NB4 (cell line): Measurements from ENCODE around the gene CTIF.

ENCODE experiments used
- DNase-seq: peaks from one replicate; pipeline ENCODE4 v3.0.0; 2010; ENCODE audit warnings: low read depth
- H3K4me3 ChIP-seq: one replicate; pipeline ENCODE4 v1.5.1; 2011; ENCODE audit warnings: mild to moderate bottlenecking, low read depth, low read length, moderate library complexity
- MYC ChIP-seq: IDR thresholded peaks from 2 replicates; pipeline ENCODE4 v1.6.1; 2011; ENCODE audit warnings: low read depth, low read length
- POLR2A ChIP-seq: IDR thresholded peaks from 2 replicates; pipeline ENCODE4 v1.6.1; 2011; ENCODE audit warnings: mild to moderate bottlenecking; ENCODE audit not compliant: insufficient read length; ENCODE audit errors: extremely low read depth
- TF ChIP-seq, protein P1 (sequence below): IDR thresholded peaks from one replicate; pipeline ENCODE4 v1.5.1; 2012; ENCODE audit warnings: low read depth, low read length
- TF ChIP-seq, protein P2 (sequence below): IDR thresholded peaks from 2 replicates; pipeline ENCODE4 v1.6.1; 2011; ENCODE audit warnings: low read depth, low read length

CTIF gene

DNA sequence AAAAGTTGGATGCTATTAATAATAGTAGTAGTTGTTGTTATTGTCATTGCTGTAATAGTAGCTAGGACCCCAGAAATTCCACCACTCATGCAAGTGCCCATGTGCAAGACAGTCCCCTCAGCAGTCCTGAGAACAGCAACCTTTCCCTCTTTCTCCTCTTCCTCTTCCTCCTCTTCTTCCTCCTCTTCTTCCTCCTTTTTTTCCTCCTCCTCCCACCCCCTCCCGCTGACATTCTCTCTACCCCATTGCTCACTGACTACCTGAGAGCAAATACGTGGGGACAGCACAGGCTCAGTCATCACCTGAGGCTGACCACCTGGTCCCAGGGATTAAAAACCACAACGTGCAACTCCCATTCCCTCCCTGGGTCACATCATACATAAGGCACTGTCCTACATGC lies 370.1 kb downstream of the CTIF start:
- TF ChIP-seq POLR2A (no peak), MYC (no peak)
- TF ChIP-seq, protein P1, sequence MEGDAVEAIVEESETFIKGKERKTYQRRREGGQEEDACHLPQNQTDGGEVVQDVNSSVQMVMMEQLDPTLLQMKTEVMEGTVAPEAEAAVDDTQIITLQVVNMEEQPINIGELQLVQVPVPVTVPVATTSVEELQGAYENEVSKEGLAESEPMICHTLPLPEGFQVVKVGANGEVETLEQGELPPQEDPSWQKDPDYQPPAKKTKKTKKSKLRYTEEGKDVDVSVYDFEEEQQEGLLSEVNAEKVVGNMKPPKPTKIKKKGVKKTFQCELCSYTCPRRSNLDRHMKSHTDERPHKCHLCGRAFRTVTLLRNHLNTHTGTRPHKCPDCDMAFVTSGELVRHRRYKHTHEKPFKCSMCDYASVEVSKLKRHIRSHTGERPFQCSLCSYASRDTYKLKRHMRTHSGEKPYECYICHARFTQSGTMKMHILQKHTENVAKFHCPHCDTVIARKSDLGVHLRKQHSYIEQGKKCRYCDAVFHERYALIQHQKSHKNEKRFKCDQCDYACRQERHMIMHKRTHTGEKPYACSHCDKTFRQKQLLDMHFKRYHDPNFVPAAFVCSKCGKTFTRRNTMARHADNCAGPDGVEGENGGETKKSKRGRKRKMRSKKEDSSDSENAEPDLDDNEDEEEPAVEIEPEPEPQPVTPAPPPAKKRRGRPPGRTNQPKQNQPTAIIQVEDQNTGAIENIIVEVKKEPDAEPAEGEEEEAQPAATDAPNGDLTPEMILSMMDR: no peak
- TF ChIP-seq, protein P2, sequence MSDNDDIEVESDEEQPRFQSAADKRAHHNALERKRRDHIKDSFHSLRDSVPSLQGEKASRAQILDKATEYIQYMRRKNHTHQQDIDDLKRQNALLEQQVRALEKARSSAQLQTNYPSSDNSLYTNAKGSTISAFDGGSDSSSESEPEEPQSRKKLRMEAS: no peak

DNA sequence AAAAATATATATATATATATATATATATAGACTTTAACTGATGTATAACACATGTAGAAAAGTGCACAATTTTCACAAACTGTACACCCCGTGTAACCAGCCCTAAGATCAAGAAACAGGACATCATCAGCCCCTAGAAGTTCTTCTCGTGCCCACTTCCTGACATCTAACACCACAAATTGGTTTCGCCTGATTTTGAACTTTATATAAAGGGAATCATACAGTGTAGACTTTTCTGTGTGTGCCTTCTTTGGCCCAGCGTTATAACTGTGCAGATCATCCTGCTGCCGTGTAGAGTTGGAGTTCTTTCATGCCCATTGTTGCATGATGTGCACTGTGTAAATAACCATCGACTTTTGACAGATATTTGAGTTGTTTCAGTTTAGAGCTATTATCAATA lies 370.9 kb downstream of the CTIF start:
- H3K4me3 ChIP-seq: no peak overlapping the region
- no peak for DNase-seq
- TF ChIP-seq, protein P2: no peak
- TF ChIP-seq POLR2A (no peak), MYC (no peak)
- TF ChIP-seq, protein P1: no peak

More for the DNA sequence above, 370.1 kb downstream of the CTIF start:
- no peak for DNase-seq
- no peak overlapping the region for H3K4me3 ChIP-seq

DNA sequence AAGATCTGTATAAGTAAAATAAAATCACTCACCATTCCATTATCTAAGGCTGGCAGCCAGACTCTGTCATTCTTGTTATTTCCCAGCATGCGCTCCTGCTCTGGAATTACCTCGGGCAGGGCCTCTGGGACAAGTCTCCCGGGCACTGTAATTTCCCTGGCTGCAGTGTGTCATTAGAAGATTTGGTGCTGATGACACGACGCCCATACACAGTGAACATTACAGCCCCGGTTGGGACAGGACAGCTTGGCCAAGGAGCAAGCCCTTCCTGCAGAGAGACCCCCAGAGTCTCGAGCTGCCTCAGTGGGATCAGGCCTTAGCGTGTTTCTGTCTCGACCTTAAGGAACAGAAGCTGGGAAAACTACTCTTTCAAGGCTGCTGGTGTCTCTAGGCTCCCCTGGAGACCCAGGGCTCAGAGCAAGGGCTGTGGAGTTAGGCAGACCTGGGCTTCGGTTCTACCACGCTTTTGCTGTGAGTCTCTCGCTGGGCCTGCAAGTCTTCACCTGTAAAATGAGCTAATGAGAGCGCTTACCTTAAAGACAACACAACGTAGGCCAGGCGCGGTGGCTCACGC lies 372.2 kb downstream of the CTIF start:
- TF ChIP-seq POLR2A (no peak), MYC (no peak)
- TF ChIP-seq, protein P1: no peak
- TF ChIP-seq, protein P2: no peak
- no peak for DNase-seq
- H3K4me3 ChIP-seq: no peak overlapping the region
